ENCODE measurements around the gene LRRC8C.

The LRRC8C gene

GRCh38 chr1:89682611-89683010 lies 49.7 kb downstream of the LRRC8C start:
- H3K4me3 ChIP-seq (ENCODE audit: low read depth in 1 of 2, low read length in 2 of 2) = no peak overlapping the region
- H3K27me3 ChIP-seq (ENCODE audit: control insufficient read depth in 1 of 2, insufficient read depth in 2 of 2, low read length in 2 of 2) = no peaks in the 10 kb centered on the region
- no peak overlapping the region for H3K27ac ChIP-seq (ENCODE audit: low read depth, low read length)
- no peak overlapping the region for H3K9ac ChIP-seq (ENCODE audit: low read length)
- no peaks in the 10 kb centered on the region for H3K9me3 ChIP-seq (ENCODE audit: low read length)
- no peaks in the 10 kb centered on the region for H3K4me1 ChIP-seq (ENCODE audit: insufficient read depth, low read length)
- no peaks in the 10 kb centered on the region for H3K36me3 ChIP-seq (ENCODE audit: insufficient read depth, low read length)

- Histone ChIP-seq H3K27me3 (ENCODE audit: control insufficient read depth in 1 of 2, insufficient read depth in 2 of 2, low read length in 2 of 2) (no peaks in the 10 kb centered on the region), H3K27ac (ENCODE audit: low read depth, low read length) (no peak overlapping the region), H3K9me3 (ENCODE audit: low read length) (no peaks in the 10 kb centered on the region)
Measured at GRCh38 chr1:89685461-89685860, 52.5 kb downstream of the LRRC8C start.

GRCh38 chr1:89686520-89686919 lies 53.6 kb downstream of the LRRC8C start:
- Histone ChIP-seq H3K4me1 (ENCODE audit: insufficient read depth, low read length) (no peaks in the 10 kb centered on the region), H3K36me3 (ENCODE audit: insufficient read depth, low read length) (peaks cover 5% of the 10 kb centered on the region), H3K27ac (ENCODE audit: low read depth, low read length) (no peak overlapping the region), H3K9ac (ENCODE audit: low read length) (no peak overlapping the region), H3K27me3 (ENCODE audit: control insufficient read depth in 1 of 2, insufficient read depth in 2 of 2, low read length in 2 of 2) (no peaks in the 10 kb centered on the region), H3K9me3 (ENCODE audit: low read length) (no peaks in the 10 kb centered on the region), H3K4me3 (ENCODE audit: low read depth in 1 of 2, low read length in 2 of 2) (no peak overlapping the region)

More at GRCh38 chr1:89685461-89685860, 52.5 kb downstream of the LRRC8C start:
- Histone ChIP-seq H3K9ac (ENCODE audit: low read length) (no peak overlapping the region), H3K36me3 (ENCODE audit: insufficient read depth, low read length) (peaks cover 5% of the 10 kb centered on the region), H3K4me1 (ENCODE audit: insufficient read depth, low read length) (no peaks in the 10 kb centered on the region), H3K4me3 (ENCODE audit: low read depth in 1 of 2, low read length in 2 of 2) (no peak overlapping the region)

- Histone ChIP-seq H3K9me3 (ENCODE audit: low read length) (no peaks in the 10 kb centered on the region), H3K27ac (ENCODE audit: low read depth, low read length) (no peak overlapping the region), H3K9ac (ENCODE audit: low read length) (no peak overlapping the region), H3K4me1 (ENCODE audit: insufficient read depth, low read length) (no peaks in the 10 kb centered on the region), H3K4me3 (ENCODE audit: low read depth in 1 of 2, low read length in 2 of 2) (no peak overlapping the region), H3K36me3 (ENCODE audit: insufficient read depth, low read length) (peaks cover 5% of the 10 kb centered on the region), H3K27me3 (ENCODE audit: control insufficient read depth in 1 of 2, insufficient read depth in 2 of 2, low read length in 2 of 2) (no peaks in the 10 kb centered on the region)
Measured at GRCh38 chr1:89687254-89687653, 54.3 kb downstream of the LRRC8C start.

GRCh38 chr1:89688607-89689006 lies 55.7 kb downstream of the LRRC8C start:
- Histone ChIP-seq H3K4me1 (ENCODE audit: insufficient read depth, low read length) (no peaks in the 10 kb centered on the region), H3K36me3 (ENCODE audit: insufficient read depth, low read length) (peaks cover 5% of the 10 kb centered on the region), H3K9ac (ENCODE audit: low read length) (no peak overlapping the region), H3K9me3 (ENCODE audit: low read length) (no peaks in the 10 kb centered on the region), H3K4me3 (ENCODE audit: low read depth in 1 of 2, low read length in 2 of 2) (no peak overlapping the region), H3K27me3 (ENCODE audit: control insufficient read depth in 1 of 2, insufficient read depth in 2 of 2, low read length in 2 of 2) (no peaks in the 10 kb centered on the region), H3K27ac (ENCODE audit: low read depth, low read length) (no peak overlapping the region)

- peaks cover 5% of the 10 kb centered on the region for H3K36me3 ChIP-seq (ENCODE audit: insufficient read depth, low read length)
- no peak overlapping the region for H3K4me3 ChIP-seq (ENCODE audit: low read depth in 1 of 2, low read length in 2 of 2)
- no peaks in the 10 kb centered on the region for H3K4me1 ChIP-seq (ENCODE audit: insufficient read depth, low read length)
- no peak overlapping the region for H3K27ac ChIP-seq (ENCODE audit: low read depth, low read length)
- H3K9ac ChIP-seq (ENCODE audit: low read length) = no peak overlapping the region
- H3K9me3 ChIP-seq (ENCODE audit: low read length) = no peaks in the 10 kb centered on the region
- no peaks in the 10 kb centered on the region for H3K27me3 ChIP-seq (ENCODE audit: control insufficient read depth in 1 of 2, insufficient read depth in 2 of 2, low read length in 2 of 2)
Measured at GRCh38 chr1:89689234-89689633, 56.3 kb downstream of the LRRC8C start.

GRCh38 chr1:89690595-89690994 lies 57.7 kb downstream of the LRRC8C start:
- no peaks in the 10 kb centered on the region for H3K27me3 ChIP-seq (ENCODE audit: control insufficient read depth in 1 of 2, insufficient read depth in 2 of 2, low read length in 2 of 2)
- H3K27ac ChIP-seq (ENCODE audit: low read depth, low read length) = no peak overlapping the region
- H3K9ac ChIP-seq (ENCODE audit: low read length) = no peak overlapping the region
- no peak overlapping the region for H3K4me3 ChIP-seq (ENCODE audit: low read depth in 1 of 2, low read length in 2 of 2)
- no peaks in the 10 kb centered on the region for H3K4me1 ChIP-seq (ENCODE audit: insufficient read depth, low read length)
- no peaks in the 10 kb centered on the region for H3K9me3 ChIP-seq (ENCODE audit: low read length)
- H3K36me3 ChIP-seq (ENCODE audit: insufficient read depth, low read length) = peaks cover 5% of the 10 kb centered on the region

- no peaks in the 10 kb centered on the region for H3K27me3 ChIP-seq (ENCODE audit: control insufficient read depth in 1 of 2, insufficient read depth in 2 of 2, low read length in 2 of 2)
- peaks cover 4% of the 10 kb centered on the region for H3K36me3 ChIP-seq (ENCODE audit: insufficient read depth, low read length)
- H3K9me3 ChIP-seq (ENCODE audit: low read length) = no peaks in the 10 kb centered on the region
- no peak overlapping the region for H3K9ac ChIP-seq (ENCODE audit: low read length)
- no peak overlapping the region for H3K4me3 ChIP-seq (ENCODE audit: low read depth in 1 of 2, low read length in 2 of 2)
- H3K4me1 ChIP-seq (ENCODE audit: insufficient read depth, low read length) = peaks cover 7% of the 10 kb centered on the region
- H3K27ac ChIP-seq (ENCODE audit: low read depth, low read length) = no peak overlapping the region
Measured at GRCh38 chr1:89692601-89693521, 59.9 kb downstream of the LRRC8C start.

GRCh38 chr1:89695847-89696246 lies 62.9 kb downstream of the LRRC8C start:
- H3K4me3 ChIP-seq (ENCODE audit: low read depth in 1 of 2, low read length in 2 of 2) = no peak overlapping the region
- H3K9me3 ChIP-seq (ENCODE audit: low read length) = no peaks in the 10 kb centered on the region
- no peak overlapping the region for H3K9ac ChIP-seq (ENCODE audit: low read length)
- no peaks in the 10 kb centered on the region for H3K36me3 ChIP-seq (ENCODE audit: insufficient read depth, low read length)
- H3K4me1 ChIP-seq (ENCODE audit: insufficient read depth, low read length) = peaks cover 16% of the 10 kb centered on the region
- H3K27ac ChIP-seq (ENCODE audit: low read depth, low read length) = no peak overlapping the region
- no peaks in the 10 kb centered on the region for H3K27me3 ChIP-seq (ENCODE audit: control insufficient read depth in 1 of 2, insufficient read depth in 2 of 2, low read length in 2 of 2)

GRCh38 chr1:89697383-89697782 lies 64.5 kb downstream of the LRRC8C start:
- Histone ChIP-seq H3K27me3 (ENCODE audit: control insufficient read depth in 1 of 2, insufficient read depth in 2 of 2, low read length in 2 of 2) (no peaks in the 10 kb centered on the region), H3K4me1 (ENCODE audit: insufficient read depth, low read length) (peaks cover 16% of the 10 kb centered on the region), H3K27ac (ENCODE audit: low read depth, low read length) (no peak overlapping the region), H3K9ac (ENCODE audit: low read length) (no peak overlapping the region), H3K9me3 (ENCODE audit: low read length) (no peaks in the 10 kb centered on the region), H3K36me3 (ENCODE audit: insufficient read depth, low read length) (no peaks in the 10 kb centered on the region), H3K4me3 (ENCODE audit: low read depth in 1 of 2, low read length in 2 of 2) (no peak overlapping the region)

- Histone ChIP-seq H3K27ac (ENCODE audit: low read depth, low read length) (no peak overlapping the region), H3K36me3 (ENCODE audit: insufficient read depth, low read length) (no peaks in the 10 kb centered on the region), H3K27me3 (ENCODE audit: control insufficient read depth in 1 of 2, insufficient read depth in 2 of 2, low read length in 2 of 2) (no peaks in the 10 kb centered on the region), H3K9me3 (ENCODE audit: low read length) (no peaks in the 10 kb centered on the region), H3K4me1 (ENCODE audit: insufficient read depth, low read length) (peaks cover 16% of the 10 kb centered on the region), H3K4me3 (ENCODE audit: low read depth in 1 of 2, low read length in 2 of 2) (no peak overlapping the region), H3K9ac (ENCODE audit: low read length) (no peak overlapping the region)
Measured at GRCh38 chr1:89698020-89698560, 65.2 kb downstream of the LRRC8C start.

GRCh38 chr1:89698624-89699023 lies 65.7 kb downstream of the LRRC8C start:
- peaks cover 16% of the 10 kb centered on the region for H3K4me1 ChIP-seq (ENCODE audit: insufficient read depth, low read length)
- H3K9me3 ChIP-seq (ENCODE audit: low read length) = no peaks in the 10 kb centered on the region
- H3K36me3 ChIP-seq (ENCODE audit: insufficient read depth, low read length) = no peaks in the 10 kb centered on the region
- H3K9ac ChIP-seq (ENCODE audit: low read length) = no peak overlapping the region
- H3K27me3 ChIP-seq (ENCODE audit: control insufficient read depth in 1 of 2, insufficient read depth in 2 of 2, low read length in 2 of 2) = no peaks in the 10 kb centered on the region
- H3K4me3 ChIP-seq (ENCODE audit: low read depth in 1 of 2, low read length in 2 of 2) = no peak overlapping the region
- no peak overlapping the region for H3K27ac ChIP-seq (ENCODE audit: low read depth, low read length)
